Esophagus muscularis mucosa (tissue), 4 donors: ENCODE data around the gene RHOD. TPM values are rescaled to one million over a fixed set of nuclear protein-coding genes. Genes with fewer than 3 reads are reported as not detected.

Source experiments
- DNase-seq: peaks from one replicate; pipeline ENCODE4 v3.0.0-alpha.2; 2017; ENCODE audit errors: extremely low spot score
- H3K27ac ChIP-seq, 4 donors: fragments of 200-600 bp; sonication (generic); replicated peaks in 1 of 4; 1 replicate in 3 of 4; 2 replicates in 1 of 4; pipeline ENCODE4 v1.5.1; 2016 to 2019; ENCODE audit warnings: mild to moderate bottlenecking in 1 of 4
- H3K27me3 ChIP-seq, 4 donors: fragments of 200-600 bp; sonication (generic); one replicate each; pipeline versions ENCODE4 v1.5.1 to v1.6.0; 2016 to 2019
- H3K36me3 ChIP-seq, 4 donors: fragments of 200-600 bp; sonication (generic); one replicate each; pipeline ENCODE4 v1.5.1; 2016 to 2019
- H3K4me1 ChIP-seq, 4 donors: fragments of 200-600 bp; sonication (generic); one replicate each; pipeline ENCODE4 v1.5.1; 2016 to 2019
- H3K4me3 ChIP-seq, 4 donors: fragments of 200-600 bp; sonication (generic); 1 replicate in 2 of 4; 2 replicates in 2 of 4; pipeline ENCODE4 v1.5.1; 2016 to 2019; ENCODE audit warnings: mild to moderate bottlenecking in 4 of 4, moderate library complexity in 1 of 4
- H3K9me3 ChIP-seq, 4 donors: fragments of 200-600 bp; sonication (generic); 1 replicate in 3 of 4; 2 replicates in 1 of 4; pipeline ENCODE4 v1.5.1; 2016 to 2019
- EP300 ChIP-seq: sonication (generic); formaldehyde crosslinking; IDR thresholded peaks from one replicate; pipeline ENCODE4 v1.6.1; 2017; ENCODE audit warnings: antibody characterized with exemption
- POLR2A ChIP-seq: fragments of 450-650 bp; IDR thresholded peaks from one replicate; pipeline ENCODE4 v1.6.1; 2017; ENCODE audit warnings: antibody characterized with exemption, moderate library complexity, mild to moderate bottlenecking, low read depth
- POLR2AphosphoS5 ChIP-seq, 2 donors: sonication (generic); formaldehyde crosslinking; IDR thresholded peaks; one replicate each; pipeline ENCODE4 v1.6.1; 2017; ENCODE audit warnings: antibody characterized with exemption in 2 of 2
- WGBS: methylation state at CpG from one replicate; pipeline ENCODE4 v1.1.5; 2018; 5-methylcytosine and 5-hydroxymethylcytosine counted together
- intact Hi-C: fragments of 100-400 bp; cut with DNase I; formaldehyde crosslinking; loops from one replicate; pipeline ENCODE4 v1.15.1; 2023
- total RNA-seq, 4 donors: library from RNA; depleted of rRNA; stranded (reverse); fragments of >200 nt; gene quantifications; one replicate each; pipeline versions ENCODE4 v1.1.0 to v1.2.1, GENCODE V29; 2016
- TF ChIP-seq, protein P1 (sequence below), 3 experiments: fragments of 200-600 bp in 2 of 3; fragments of 450-650 bp in 1 of 3; sonication (generic) in 2 of 3; IDR thresholded peaks; one replicate each; pipeline ENCODE4 v1.5.1; 2017 to 2019; ENCODE audit warnings: antibody characterized with exemption in 3 of 3, mild to moderate bottlenecking in 2 of 3, moderate library complexity in 1 of 3

The RHOD gene, protein sequence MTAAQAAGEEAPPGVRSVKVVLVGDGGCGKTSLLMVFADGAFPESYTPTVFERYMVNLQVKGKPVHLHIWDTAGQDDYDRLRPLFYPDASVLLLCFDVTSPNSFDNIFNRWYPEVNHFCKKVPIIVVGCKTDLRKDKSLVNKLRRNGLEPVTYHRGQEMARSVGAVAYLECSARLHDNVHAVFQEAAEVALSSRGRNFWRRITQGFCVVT
- 10 to 100 TPM; 14.4 to 34.7 (median 20.4) TPM for total RNA-seq

DNA sequence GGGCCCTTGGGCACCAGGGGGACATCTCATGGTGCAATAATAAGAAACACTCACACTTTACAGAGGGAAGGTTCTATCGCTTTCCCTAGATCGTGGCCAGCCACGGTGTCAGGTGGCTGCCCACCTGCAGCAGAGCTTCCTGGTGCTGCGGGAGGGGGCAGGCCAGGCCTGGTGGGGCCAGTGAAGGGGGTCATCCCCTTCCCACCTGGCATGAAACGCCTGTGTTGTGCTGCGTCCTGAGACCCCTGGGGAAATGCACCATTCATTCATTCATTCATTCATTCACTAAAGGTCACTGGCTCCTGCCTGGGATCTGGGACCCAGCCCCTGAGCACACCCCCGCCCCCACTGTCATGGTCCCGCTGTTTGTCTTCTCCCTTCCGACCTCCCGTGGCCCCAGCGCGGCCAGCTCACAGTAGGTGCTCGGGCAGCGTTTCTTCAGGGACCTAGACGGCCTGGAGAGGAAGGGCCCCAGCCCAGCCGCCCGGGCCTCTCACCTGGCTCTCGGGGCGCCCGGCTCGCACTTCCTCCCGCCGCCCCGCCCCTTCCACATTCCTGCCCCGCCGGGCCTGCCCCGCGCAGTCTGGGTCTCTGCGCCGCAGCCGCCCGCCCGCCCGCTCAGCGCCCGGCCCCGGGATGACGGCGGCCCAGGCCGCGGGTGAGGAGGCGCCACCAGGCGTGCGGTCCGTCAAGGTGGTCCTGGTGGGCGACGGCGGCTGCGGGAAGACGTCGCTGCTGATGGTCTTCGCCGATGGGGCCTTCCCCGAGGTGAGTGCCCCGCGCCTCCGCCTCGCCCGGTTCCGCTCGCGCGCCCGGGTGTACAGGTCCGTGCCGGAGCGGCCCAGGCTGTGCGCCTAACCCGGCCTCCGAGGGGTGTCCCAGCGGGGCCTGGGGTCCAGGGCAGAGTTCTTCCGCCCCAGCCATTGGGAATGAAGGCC lies at the start of gene RHOD:
Gene RHOD, plus strand, starts transcription at position 581 of the 938 bp plus-strand sequence. Its CDS starts 56 bp downstream, at position 637.
- DNase-seq = no peak
- TF ChIP-seq POLR2A = no peak
- TF ChIP-seq, protein P1, sequence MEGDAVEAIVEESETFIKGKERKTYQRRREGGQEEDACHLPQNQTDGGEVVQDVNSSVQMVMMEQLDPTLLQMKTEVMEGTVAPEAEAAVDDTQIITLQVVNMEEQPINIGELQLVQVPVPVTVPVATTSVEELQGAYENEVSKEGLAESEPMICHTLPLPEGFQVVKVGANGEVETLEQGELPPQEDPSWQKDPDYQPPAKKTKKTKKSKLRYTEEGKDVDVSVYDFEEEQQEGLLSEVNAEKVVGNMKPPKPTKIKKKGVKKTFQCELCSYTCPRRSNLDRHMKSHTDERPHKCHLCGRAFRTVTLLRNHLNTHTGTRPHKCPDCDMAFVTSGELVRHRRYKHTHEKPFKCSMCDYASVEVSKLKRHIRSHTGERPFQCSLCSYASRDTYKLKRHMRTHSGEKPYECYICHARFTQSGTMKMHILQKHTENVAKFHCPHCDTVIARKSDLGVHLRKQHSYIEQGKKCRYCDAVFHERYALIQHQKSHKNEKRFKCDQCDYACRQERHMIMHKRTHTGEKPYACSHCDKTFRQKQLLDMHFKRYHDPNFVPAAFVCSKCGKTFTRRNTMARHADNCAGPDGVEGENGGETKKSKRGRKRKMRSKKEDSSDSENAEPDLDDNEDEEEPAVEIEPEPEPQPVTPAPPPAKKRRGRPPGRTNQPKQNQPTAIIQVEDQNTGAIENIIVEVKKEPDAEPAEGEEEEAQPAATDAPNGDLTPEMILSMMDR (IDR thresholded peaks at IDR 0.05) = no peak
- TF ChIP-seq POLR2AphosphoS5 (IDR thresholded peaks at IDR 0.05) = no peak
- no peak for TF ChIP-seq EP300
- intact Hi-C loops = no loop called here
- no peaks in the 10 kb centered on the region for H3K9me3 ChIP-seq
- peaks cover 0 to 3% (median 0%) of the 10 kb centered on the region in 4 donors for H3K27me3 ChIP-seq
- H3K4me3 ChIP-seq = peak within 1 kb of the TSS; percentile 67 to 80 (median 73)
- no peaks in the 10 kb centered on the region for H3K36me3 ChIP-seq
- H3K4me1 ChIP-seq = peaks cover 22 to 28% (median 27%) of the 10 kb centered on the region in 4 donors
- peak within 1 kb of the TSS; percentile 66 to 76 (median 74) for H3K27ac ChIP-seq
- WGBS = 27% methylated on average over 12 of the region's 72 CpGs

DNA sequence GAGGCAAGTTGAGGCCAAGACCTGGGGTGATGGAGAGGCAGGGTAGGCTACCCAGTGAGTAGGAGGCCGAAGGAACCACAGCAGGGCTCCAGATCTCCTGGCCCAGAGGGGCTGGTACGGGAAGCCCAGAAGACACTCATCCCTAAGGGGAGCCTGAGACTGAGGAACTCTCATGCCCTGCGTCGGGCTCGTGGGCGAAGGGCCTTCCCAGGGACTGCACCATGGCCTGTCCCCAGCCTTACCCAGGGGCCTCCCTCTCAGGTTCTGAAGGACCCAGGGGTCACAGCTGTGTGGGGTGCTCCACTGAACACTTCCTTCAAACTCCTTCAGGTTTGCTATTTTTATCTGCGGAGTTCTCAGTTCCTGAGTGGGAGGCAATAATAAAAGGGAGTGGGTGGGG lies 49.5 kb upstream of the RHOD start:
- DNase-seq = no peak
- Histone ChIP-seq H3K9me3 (no peaks in the 10 kb centered on the region), H3K4me3 (no peak overlapping the region), H3K4me1 (no peaks in the 10 kb centered on the region), H3K27me3 (no peaks in the 10 kb centered on the region), H3K27ac (no peak overlapping the region), H3K36me3 (no peaks in the 10 kb centered on the region)
- intact Hi-C loops = no loop called here
- 94% methylated on average over 7 of the region's 7 CpGs for WGBS
- TF ChIP-seq POLR2AphosphoS5 (IDR thresholded peaks at IDR 0.05) = no peak
- TF ChIP-seq, protein P1 (IDR thresholded peaks at IDR 0.05) = no peak
- no peak for TF ChIP-seq POLR2A
- no peak for TF ChIP-seq EP300

DNA sequence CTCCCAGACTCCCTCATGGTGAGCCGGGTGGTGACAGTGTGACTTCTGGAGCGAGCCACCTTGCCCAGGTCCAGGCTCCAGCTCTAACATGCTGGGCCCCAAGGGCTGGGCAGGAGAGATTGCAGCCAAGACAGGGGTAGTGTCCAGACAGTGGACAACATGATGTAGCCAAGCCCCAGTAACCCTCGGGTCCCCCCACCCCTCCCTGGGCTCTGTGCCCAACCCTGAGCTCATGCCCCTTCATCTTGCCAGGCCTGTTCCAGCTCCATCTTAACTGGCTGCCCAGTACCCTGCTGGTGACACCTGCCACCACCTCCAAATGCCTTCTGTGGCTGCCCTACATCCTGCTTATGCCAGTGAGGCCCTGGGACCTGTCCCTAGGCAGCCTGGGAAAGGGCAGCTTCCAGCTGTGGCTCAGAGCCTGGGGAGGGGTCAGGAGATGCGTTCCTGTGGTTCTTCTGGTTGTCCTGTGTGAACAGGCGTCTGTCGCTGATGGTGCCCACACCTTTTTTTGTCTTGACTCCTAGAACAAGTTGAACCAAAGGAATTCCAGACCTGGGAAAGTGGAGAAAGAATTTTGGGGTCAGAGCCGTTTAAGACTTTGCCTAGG lies 46.2 kb upstream of the RHOD start:
- Histone ChIP-seq H3K27ac (no peak overlapping the region), H3K36me3 (no peaks in the 10 kb centered on the region), H3K4me3 (no peak overlapping the region), H3K27me3 (peaks cover 0 to 5% (median 0%) of the 10 kb centered on the region in 4 donors), H3K9me3 (no peaks in the 10 kb centered on the region), H3K4me1 (no peaks in the 10 kb centered on the region)
- intact Hi-C loops = no loop called here
- WGBS = 98% methylated on average over 5 of the region's 7 CpGs
- TF ChIP-seq POLR2A (no peak), EP300 (no peak), POLR2AphosphoS5 (IDR thresholded peaks at IDR 0.05) (no peak)
- TF ChIP-seq, protein P1 (IDR thresholded peaks at IDR 0.05) = no peak
- DNase-seq = no peak

DNA sequence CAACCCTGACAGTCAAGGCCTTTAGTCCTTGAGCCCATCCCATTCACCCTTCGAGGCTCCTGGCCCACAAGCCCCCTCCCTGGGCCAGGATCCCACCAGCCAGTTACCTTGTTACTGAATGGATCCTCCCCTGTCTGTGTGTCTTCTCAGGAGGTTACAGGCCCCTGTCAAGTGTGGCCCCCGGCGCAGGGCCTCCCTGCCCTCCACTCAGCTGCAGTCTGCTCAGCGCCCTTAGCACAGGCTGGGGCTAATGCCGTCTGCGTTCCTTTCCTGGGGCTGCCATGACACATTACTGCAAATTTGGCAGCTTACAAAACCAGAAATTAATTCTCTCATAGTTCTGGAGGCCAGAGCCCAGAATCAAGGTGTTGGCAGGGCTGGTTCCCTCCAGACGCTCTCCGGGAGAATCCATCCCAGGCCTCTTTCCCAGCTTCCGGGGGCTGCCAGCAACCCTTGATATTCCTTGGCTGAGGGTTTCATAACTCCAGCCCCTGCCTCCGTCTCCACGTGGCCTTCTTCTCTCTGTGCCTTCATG lies 43.1 kb upstream of the RHOD start:
- TF ChIP-seq, protein P1 (IDR thresholded peaks at IDR 0.05) = no peak
- no peak for TF ChIP-seq EP300
- no peak for TF ChIP-seq POLR2A
- TF ChIP-seq POLR2AphosphoS5 (IDR thresholded peaks at IDR 0.05) = no peak
- H3K27ac ChIP-seq = no peak overlapping the region
- no peak overlapping the region for H3K4me3 ChIP-seq
- peaks cover 0 to 6% (median 0%) of the 10 kb centered on the region in 4 donors for H3K27me3 ChIP-seq
- H3K36me3 ChIP-seq = no peaks in the 10 kb centered on the region
- DNase-seq = no peak
- no peaks in the 10 kb centered on the region for H3K9me3 ChIP-seq
- WGBS = 93% methylated on average over 11 of the region's 11 CpGs
- intact Hi-C loops = no loop called here
- no peaks in the 10 kb centered on the region for H3K4me1 ChIP-seq
